Measurements from ENCODE around the gene SERTAD3. TPM values are rescaled to one million over a fixed set of nuclear protein-coding genes. Genes with fewer than 3 reads are reported as not detected.

SERTAD3 gene
- polyA plus RNA-seq, 2 of the 4 experiments (the other 2 are of a cell fraction) = 39.7 to 40.2 TPM

DNA sequence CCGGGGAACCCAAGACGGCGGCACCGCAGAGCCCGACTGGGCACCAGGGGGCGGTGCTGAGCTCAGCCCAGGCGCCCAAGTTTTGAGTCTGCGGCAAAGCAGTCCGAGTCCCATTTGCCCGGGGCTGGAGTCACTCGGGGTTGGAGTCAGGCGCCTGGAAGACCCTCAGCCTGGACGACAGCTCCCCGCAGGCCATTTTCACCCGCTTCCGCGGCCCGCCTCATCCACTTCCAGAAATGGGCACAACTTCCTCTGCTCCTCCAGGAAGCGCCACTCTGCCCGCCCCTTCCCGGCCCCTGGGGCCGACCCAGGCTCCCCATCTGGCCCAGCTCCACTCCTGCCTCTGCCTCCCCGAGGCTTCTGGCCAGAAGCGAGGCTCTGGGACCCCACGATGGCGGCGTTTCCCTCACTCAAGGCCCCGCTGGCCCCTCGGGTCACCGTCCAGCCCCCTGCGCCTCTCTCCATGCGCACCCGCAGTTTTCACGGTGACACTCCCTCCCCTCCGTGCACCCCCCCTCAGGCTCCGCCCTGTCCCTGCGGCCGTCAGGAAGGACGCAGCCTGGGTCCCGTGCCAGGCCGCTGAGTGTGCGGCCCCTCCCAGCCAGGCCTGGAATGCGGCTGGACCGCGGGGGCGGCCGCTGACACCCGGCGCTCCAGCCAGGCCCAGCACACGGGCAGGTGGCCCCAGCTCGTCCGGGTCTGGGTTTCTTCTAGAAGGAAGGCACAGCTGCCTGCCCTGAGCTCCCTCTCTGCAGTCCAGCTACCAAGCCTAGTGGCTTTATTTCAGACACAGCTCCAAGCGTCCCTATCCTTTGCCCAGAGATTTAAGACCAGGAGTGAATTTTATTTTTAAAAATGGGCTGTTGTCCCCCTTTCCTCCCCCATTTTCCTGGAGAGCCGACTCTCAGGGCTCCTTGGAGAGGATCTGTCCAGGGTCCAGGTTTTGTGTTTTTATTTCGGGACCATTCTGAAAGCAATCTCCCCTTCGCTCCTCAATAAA, 23.1 kb downstream of the SERTAD3 start (continued):
- TF ChIP-seq, protein P1, sequence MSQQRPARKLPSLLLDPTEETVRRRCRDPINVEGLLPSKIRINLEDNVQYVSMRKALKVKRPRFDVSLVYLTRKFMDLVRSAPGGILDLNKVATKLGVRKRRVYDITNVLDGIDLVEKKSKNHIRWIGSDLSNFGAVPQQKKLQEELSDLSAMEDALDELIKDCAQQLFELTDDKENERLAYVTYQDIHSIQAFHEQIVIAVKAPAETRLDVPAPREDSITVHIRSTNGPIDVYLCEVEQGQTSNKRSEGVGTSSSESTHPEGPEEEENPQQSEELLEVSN (IDR thresholded peaks at IDR 0.05; ENCODE audit: borderline replicate concordance, low read depth) = peak; percentile 72; the same call in 1 of the 2 replicates
- TF ChIP-seq MAFK (IDR thresholded peaks at IDR 0.05; ENCODE audit: partially characterized antibody) (peak; percentile 32), CEBPB (IDR thresholded peaks at IDR 0.05) (peak in 1 of 2 experiments; percentile 20; a peak in 1 of 4 replicates), POLR2A (IDR thresholded peaks at IDR 0.05; ENCODE audit: low read length) (peak; percentile 66), NPAS2 (CRISPR knock-in tag; IDR thresholded peaks at IDR 0.05; ENCODE audit: borderline replicate concordance) (no peak; the same call in 1 of the 2 replicates), FOXS1 (CRISPR knock-in tag; IDR thresholded peaks at IDR 0.05) (no peak), ZC3H11A (IDR thresholded peaks at IDR 0.05) (no peak), CBX8 (IDR thresholded peaks at IDR 0.05) (no peak), HEYL (CRISPR knock-in tag; IDR thresholded peaks at IDR 0.05) (no peak), ZFP36 (IDR thresholded peaks at IDR 0.05; ENCODE audit: borderline replicate concordance, partially characterized antibody) (peak; percentile 100), NFE2L2 (conservative IDR thresholded peaks at IDR 0.05; ENCODE audit: low read length) (no peak; the same call in 1 of the 2 replicates), CHD4 (IDR thresholded peaks at IDR 0.05; ENCODE audit: borderline replicate concordance) (no peak), EP300 (IDR thresholded peaks at IDR 0.05) (no peak), EHMT2 (IDR thresholded peaks at IDR 0.05; ENCODE audit: low read depth) (no peak), SREBF2 (IDR thresholded peaks at IDR 0.05) (no peak), ZNF302 (CRISPR knock-in tag; IDR thresholded peaks at IDR 0.05) (no peak), FOSB (CRISPR knock-in tag; IDR thresholded peaks at IDR 0.05) (0 out of 2 replicates have a peak, but pooled peaks have one; percentile 62), TFCP2L1 (CRISPR knock-in tag; IDR thresholded peaks at IDR 0.05) (peak; percentile 91; the same call in 1 of the 2 replicates), CBX2 (IDR thresholded peaks at IDR 0.05; ENCODE audit: borderline replicate concordance, low read depth) (no peak), MAZ (IDR thresholded peaks at IDR 0.05; ENCODE audit: borderline replicate concordance, low read depth, low read length) (peak; percentile 98), KDM1A (IDR thresholded peaks at IDR 0.05; ENCODE audit: low read depth) (no peak), FOSL2 (IDR thresholded peaks at IDR 0.05) (0 out of 2 replicates have a peak, but pooled peaks have one; percentile 4), FOSL2 (CRISPR knock-in tag; IDR thresholded peaks at IDR 0.05) (peak; percentile 86), ZSCAN20 (CRISPR knock-in tag; IDR thresholded peaks at IDR 0.05) (no peak), POLR2AphosphoS2 (conservative IDR thresholded peaks at IDR 0.05; ENCODE audit: low read length) (peak; percentile 97), KDM5A (IDR thresholded peaks at IDR 0.05) (no peak), TP53 (CRISPR knock-in tag; IDR thresholded peaks at IDR 0.05) (peak; percentile 81)
- TF ChIP-seq, protein P2, sequence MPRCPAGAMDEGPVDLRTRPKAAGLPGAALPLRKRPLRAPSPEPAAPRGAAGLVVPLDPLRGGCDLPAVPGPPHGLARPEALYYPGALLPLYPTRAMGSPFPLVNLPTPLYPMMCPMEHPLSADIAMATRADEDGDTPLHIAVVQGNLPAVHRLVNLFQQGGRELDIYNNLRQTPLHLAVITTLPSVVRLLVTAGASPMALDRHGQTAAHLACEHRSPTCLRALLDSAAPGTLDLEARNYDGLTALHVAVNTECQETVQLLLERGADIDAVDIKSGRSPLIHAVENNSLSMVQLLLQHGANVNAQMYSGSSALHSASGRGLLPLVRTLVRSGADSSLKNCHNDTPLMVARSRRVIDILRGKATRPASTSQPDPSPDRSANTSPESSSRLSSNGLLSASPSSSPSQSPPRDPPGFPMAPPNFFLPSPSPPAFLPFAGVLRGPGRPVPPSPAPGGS (IDR thresholded peaks at IDR 0.05) = peak; percentile 76; the same call in 2 of the 3 replicates
- TF ChIP-seq, protein P3, sequence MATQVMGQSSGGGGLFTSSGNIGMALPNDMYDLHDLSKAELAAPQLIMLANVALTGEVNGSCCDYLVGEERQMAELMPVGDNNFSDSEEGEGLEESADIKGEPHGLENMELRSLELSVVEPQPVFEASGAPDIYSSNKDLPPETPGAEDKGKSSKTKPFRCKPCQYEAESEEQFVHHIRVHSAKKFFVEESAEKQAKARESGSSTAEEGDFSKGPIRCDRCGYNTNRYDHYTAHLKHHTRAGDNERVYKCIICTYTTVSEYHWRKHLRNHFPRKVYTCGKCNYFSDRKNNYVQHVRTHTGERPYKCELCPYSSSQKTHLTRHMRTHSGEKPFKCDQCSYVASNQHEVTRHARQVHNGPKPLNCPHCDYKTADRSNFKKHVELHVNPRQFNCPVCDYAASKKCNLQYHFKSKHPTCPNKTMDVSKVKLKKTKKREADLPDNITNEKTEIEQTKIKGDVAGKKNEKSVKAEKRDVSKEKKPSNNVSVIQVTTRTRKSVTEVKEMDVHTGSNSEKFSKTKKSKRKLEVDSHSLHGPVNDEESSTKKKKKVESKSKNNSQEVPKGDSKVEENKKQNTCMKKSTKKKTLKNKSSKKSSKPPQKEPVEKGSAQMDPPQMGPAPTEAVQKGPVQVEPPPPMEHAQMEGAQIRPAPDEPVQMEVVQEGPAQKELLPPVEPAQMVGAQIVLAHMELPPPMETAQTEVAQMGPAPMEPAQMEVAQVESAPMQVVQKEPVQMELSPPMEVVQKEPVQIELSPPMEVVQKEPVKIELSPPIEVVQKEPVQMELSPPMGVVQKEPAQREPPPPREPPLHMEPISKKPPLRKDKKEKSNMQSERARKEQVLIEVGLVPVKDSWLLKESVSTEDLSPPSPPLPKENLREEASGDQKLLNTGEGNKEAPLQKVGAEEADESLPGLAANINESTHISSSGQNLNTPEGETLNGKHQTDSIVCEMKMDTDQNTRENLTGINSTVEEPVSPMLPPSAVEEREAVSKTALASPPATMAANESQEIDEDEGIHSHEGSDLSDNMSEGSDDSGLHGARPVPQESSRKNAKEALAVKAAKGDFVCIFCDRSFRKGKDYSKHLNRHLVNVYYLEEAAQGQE (IDR thresholded peaks at IDR 0.05) = peak; percentile 21; the same call in 1 of the 2 replicates
- TF ChIP-seq, protein P4, sequence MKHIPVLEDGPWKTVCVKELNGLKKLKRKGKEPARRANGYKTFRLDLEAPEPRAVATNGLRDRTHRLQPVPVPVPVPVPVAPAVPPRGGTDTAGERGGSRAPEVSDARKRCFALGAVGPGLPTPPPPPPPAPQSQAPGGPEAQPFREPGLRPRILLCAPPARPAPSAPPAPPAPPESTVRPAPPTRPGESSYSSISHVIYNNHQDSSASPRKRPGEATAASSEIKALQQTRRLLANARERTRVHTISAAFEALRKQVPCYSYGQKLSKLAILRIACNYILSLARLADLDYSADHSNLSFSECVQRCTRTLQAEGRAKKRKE (CRISPR knock-in tag; IDR thresholded peaks at IDR 0.05; ENCODE audit: low read depth) = peak; percentile 87
- TF ChIP-seq, protein P5, sequence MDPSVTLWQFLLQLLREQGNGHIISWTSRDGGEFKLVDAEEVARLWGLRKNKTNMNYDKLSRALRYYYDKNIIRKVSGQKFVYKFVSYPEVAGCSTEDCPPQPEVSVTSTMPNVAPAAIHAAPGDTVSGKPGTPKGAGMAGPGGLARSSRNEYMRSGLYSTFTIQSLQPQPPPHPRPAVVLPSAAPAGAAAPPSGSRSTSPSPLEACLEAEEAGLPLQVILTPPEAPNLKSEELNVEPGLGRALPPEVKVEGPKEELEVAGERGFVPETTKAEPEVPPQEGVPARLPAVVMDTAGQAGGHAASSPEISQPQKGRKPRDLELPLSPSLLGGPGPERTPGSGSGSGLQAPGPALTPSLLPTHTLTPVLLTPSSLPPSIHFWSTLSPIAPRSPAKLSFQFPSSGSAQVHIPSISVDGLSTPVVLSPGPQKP (IDR thresholded peaks at IDR 0.05; ENCODE audit: low read depth, low read length) = peak; percentile 99

Data from A549 (cell line).